ENCODE results near the gene FYB1. TPM values are rescaled to one million over a fixed set of nuclear protein-coding genes. Genes with fewer than 3 reads are reported as not detected.

Gene FYB1
- total RNA-seq, 4 donors from 2014 or later: 1.5 to 5.0 (median 2.7) TPM

GRCh38 chr5:39201781-39202596 is 17.4 kb downstream of the FYB1 start:
- intact Hi-C loops (cut with DNase I; ENCODE audit: low total_unique reads): no loop called here
- DNase-seq (ENCODE audit: low spot score in 2 of 2): no peak
- no peak overlapping the region for H3K4me3 ChIP-seq (ENCODE audit: low read depth, poor library complexity, severe bottlenecking)

GRCh38 chr5:39201160-39201780 is 18.1 kb downstream of the FYB1 start:
- WGBS, 2 donors: 74 to 85% methylated on average over 1 of the region's 1 CpG
- intact Hi-C loops (cut with DNase I; ENCODE audit: low total_unique reads): no loop called here
- no peak overlapping the region for H3K4me3 ChIP-seq (ENCODE audit: low read depth, poor library complexity, severe bottlenecking)

More at GRCh38 chr5:39201781-39202596, 17.4 kb downstream of the FYB1 start:
- 88 to 90% methylated on average over 11 of the region's 11 CpGs for WGBS, 2 donors
- TF ChIP-seq POLR2A (IDR thresholded peaks at IDR 0.05): no peak
- TF ChIP-seq CTCF (IDR thresholded peaks at IDR 0.05): no peak

GRCh38 chr5:39200081-39200480 is 19.3 kb downstream of the FYB1 start:
- peak in 1 of 2 donors; percentile 61 for DNase-seq (ENCODE audit: low spot score in 2 of 2)
- no peak overlapping the region for H3K4me3 ChIP-seq (ENCODE audit: low read depth, poor library complexity, severe bottlenecking)
- 77 to 79% methylated on average over 4 of the region's 4 CpGs for WGBS, 2 donors
- intact Hi-C loops (cut with DNase I; ENCODE audit: low total_unique reads): no loop called here
- no peak for TF ChIP-seq CTCF (IDR thresholded peaks at IDR 0.05)
- no peak for TF ChIP-seq POLR2A (IDR thresholded peaks at IDR 0.05)

More at GRCh38 chr5:39201160-39201780, 18.1 kb downstream of the FYB1 start:
- DNase-seq (ENCODE audit: low spot score in 2 of 2): no peak
- TF ChIP-seq CTCF (IDR thresholded peaks at IDR 0.05) (no peak), POLR2A (IDR thresholded peaks at IDR 0.05) (no peak)

GRCh38 chr5:39199335-39199734 is 20.0 kb downstream of the FYB1 start:
- WGBS, 2 donors: 79 to 80% methylated on average over 3 of the region's 3 CpGs
- intact Hi-C loops (cut with DNase I; ENCODE audit: low total_unique reads): no loop called here
- H3K4me3 ChIP-seq (ENCODE audit: low read depth, poor library complexity, severe bottlenecking): no peak overlapping the region
- no peak for DNase-seq (ENCODE audit: low spot score in 2 of 2)
- TF ChIP-seq CTCF (IDR thresholded peaks at IDR 0.05) (no peak), POLR2A (IDR thresholded peaks at IDR 0.05) (no peak)

GRCh38 chr5:39198127-39198526 is 21.2 kb downstream of the FYB1 start:
- no peak for DNase-seq (ENCODE audit: low spot score in 2 of 2)
- intact Hi-C loops (cut with DNase I; ENCODE audit: low total_unique reads): no loop called here
- 77 to 84% methylated on average over 5 of the region's 5 CpGs for WGBS, 2 donors
- TF ChIP-seq POLR2A (IDR thresholded peaks at IDR 0.05): no peak
- no peak for TF ChIP-seq CTCF (IDR thresholded peaks at IDR 0.05)
- no peak overlapping the region for H3K4me3 ChIP-seq (ENCODE audit: low read depth, poor library complexity, severe bottlenecking)

Measured in lower leg skin (tissue), 4 donors.